ENCODE results near the gene DHRS7C.

DHRS7C gene

GRCh38 chr17:9818760-9819159 is 27.4 kb upstream of the DHRS7C start:
- no peak overlapping the region for H3K4me3 ChIP-seq (replicated peaks in 1 of 2; ENCODE audit: low read depth in 2 of 2, low read length in 2 of 2)
- TF ChIP-seq CTCF (IDR thresholded peaks at IDR 0.05; ENCODE audit: low read depth, low read length): no peak
- DNase-seq (ENCODE audit: low read depth in 2 of 2): no peak

DNA sequence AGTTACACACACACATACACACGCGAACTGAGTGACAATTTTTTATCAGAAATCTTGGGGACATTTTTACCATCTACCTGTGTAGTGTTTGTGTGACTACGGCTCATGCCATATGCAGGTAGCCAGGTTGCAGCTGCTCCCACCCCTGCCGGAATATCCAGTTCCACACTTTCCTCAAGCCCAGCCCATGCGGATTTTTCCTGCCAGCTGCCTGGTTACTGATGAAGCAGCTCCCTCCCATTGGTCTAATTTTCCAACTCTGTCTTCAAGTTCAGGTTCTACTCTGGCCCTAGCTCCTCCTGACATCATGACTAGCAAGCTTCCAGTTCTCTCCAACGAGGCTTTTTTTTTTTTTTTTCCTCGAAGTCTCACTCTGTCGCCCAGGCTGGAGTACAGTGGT is 25.7 kb upstream of the DHRS7C start:
- TF ChIP-seq CTCF (IDR thresholded peaks at IDR 0.05; ENCODE audit: low read depth, low read length): no peak
- no peak overlapping the region for H3K4me3 ChIP-seq (replicated peaks in 1 of 2; ENCODE audit: low read depth in 2 of 2, low read length in 2 of 2)
- peak in 1 of 2 donors; percentile 62 for DNase-seq (ENCODE audit: low read depth in 2 of 2)

- no peak for DNase-seq (ENCODE audit: low read depth in 2 of 2)
- no peak for TF ChIP-seq CTCF (IDR thresholded peaks at IDR 0.05; ENCODE audit: low read depth, low read length)
- H3K4me3 ChIP-seq (replicated peaks in 1 of 2; ENCODE audit: low read depth in 2 of 2, low read length in 2 of 2): no peak overlapping the region
These were observed 25.1 kb upstream of the DHRS7C start for GRCh38 chr17:9816472-9816871.

- H3K4me3 ChIP-seq (replicated peaks in 1 of 2; ENCODE audit: low read depth in 2 of 2, low read length in 2 of 2): no peak overlapping the region
- TF ChIP-seq CTCF (IDR thresholded peaks at IDR 0.05; ENCODE audit: low read depth, low read length): no peak
- no peak for DNase-seq (ENCODE audit: low read depth in 2 of 2)
These were observed 23.0 kb upstream of the DHRS7C start for GRCh38 chr17:9814337-9814945.

DNA sequence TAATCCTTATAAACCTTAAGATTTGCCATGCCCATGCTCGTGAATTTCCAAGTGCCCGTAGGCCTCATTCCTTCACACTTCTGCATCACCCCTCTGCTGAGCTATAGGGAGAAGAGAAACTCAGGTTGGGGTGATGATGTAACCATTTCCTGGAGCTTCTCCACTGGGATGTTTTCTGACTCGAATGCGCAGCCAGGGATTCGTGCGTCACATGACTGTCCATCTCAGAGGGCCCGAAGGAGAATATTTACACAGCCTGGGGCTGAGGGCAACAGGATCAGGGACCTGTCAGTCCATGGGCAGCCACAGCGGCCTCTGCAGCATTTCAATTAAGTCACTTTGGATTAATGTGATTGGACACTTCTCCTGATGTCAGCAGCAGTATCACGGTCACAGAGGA is 21.8 kb upstream of the DHRS7C start:
- no peak overlapping the region for H3K4me3 ChIP-seq (replicated peaks in 1 of 2; ENCODE audit: low read depth in 2 of 2, low read length in 2 of 2)
- TF ChIP-seq CTCF (IDR thresholded peaks at IDR 0.05; ENCODE audit: low read depth, low read length): no peak
- DNase-seq (ENCODE audit: low read depth in 2 of 2): no peak

GRCh38 chr17:9811537-9811936 is 20.1 kb upstream of the DHRS7C start:
- DNase-seq (ENCODE audit: low read depth in 2 of 2): no peak
- no peak for TF ChIP-seq CTCF (IDR thresholded peaks at IDR 0.05; ENCODE audit: low read depth, low read length)
- H3K4me3 ChIP-seq (replicated peaks in 1 of 2; ENCODE audit: low read depth in 2 of 2, low read length in 2 of 2): no peak overlapping the region

DNA sequence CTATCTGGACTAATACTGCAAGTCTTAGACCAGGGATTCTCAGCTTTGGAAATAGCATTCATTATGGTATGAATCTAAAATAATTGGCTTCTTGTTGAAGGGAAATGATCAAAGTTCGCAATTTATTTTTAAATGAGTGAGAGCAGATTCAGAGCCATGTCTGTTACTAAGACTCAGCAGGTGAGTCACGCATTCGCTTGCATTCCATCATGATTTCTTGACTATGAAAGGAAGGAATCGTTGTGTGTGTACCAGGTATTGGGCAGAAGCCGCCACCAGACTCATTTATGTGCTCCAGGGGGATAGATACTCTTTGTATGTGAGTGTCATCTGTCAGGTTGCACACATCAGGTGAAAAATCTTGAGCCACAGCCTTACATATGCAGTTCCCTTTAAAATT is 19.7 kb upstream of the DHRS7C start:
- DNase-seq (ENCODE audit: low read depth in 2 of 2): no peak
- H3K4me3 ChIP-seq (replicated peaks in 1 of 2; ENCODE audit: low read depth in 2 of 2, low read length in 2 of 2): no peak overlapping the region
- TF ChIP-seq CTCF (IDR thresholded peaks at IDR 0.05; ENCODE audit: low read depth, low read length): no peak
